ENCODE data around the gene PSMD3.

PSMD3 gene

DNA sequence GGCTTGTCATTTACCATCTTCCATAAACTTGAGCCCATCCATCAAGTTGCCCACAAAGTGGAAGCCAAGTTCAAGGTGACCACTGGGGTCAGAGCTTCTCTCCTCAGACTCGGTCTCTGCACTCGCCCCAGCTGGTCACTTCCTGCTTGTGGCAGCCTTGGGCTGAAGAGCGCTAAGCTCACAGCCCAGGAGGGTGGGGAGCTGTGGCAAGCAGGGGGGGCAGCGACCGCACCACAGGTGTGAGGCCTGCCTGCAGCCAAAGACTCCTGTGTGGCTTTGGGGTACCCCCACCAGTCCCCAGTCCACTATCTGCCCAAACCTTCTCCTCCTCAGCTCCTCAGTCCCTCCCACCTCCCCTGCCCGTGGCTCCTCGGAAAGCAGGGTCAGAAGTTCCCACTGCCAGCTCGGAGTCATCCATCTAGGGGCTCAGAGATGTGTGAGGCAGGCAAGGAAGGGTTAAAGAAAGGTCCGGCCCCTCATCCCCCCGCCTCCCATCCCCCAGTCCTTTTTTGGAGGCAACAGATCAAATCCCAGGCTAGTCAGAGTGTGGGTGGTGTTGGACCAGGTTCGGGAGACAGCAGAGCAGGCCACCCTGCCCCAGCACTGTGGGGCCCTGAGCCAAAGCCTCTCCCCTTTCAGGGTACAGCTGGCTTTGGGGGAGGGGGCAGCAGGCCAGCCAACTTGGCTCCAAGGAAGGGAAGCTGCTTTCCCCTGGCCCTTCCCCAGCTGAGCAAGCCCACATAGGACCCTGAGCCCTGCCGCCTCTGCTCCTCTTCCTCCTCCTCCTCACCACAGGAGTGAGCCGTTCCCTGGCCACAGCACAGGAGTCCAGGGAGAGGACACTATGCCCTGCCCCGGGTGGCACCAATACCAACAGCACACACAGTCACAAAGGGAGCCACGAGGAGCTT is 37.9 kb downstream of the PSMD3 start:
- H3K4me3 ChIP-seq, result no peak overlapping the region
- peak overlapping the region in 4 of 21 experiments; percentile 4 to 26 (median 16) for H3K27ac ChIP-seq

DNA sequence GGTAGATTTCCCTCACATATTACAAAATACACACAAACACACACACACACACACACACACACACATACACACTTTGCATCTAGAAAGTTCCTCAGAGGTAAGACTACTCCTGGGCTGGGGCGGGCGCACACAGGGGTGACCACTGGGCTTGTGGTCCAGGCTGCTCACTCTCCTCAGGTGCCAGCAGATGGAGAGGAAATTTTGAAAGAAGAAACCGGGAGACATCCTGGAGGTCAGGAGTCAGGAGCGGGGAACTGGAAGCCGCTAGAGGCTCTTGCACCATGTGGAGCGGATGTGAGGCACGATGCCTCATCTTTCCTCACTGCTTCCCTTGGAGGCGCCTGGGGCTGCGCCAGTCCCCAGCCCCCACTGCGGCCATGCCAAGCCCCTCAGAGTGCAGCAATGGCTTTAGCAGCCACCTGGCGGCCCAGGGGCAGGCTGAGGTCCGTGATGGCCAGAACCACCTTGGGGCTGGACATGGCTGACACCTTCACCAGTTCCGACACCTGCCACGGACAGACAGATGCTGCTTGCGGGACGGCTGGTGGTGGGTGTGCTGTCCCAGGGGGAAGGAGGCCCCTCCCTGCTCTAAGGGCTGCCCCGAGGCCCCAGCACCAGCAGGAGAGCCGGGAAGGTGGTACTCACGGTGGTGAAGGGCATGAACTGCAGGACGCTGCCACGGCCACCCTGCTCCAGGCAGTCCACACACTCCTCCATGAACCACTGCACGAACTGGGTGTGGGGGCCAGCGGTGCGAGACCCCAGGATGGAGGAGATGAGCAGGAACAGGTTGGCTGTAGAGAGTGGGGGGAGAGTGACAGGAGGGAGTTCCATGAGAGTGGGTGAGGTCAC is 38.8 kb downstream of the PSMD3 start:
- Histone ChIP-seq H3K27ac (peak overlapping the region in 2 of 21 experiments; percentile 21 to 26), H3K4me3 (no peak overlapping the region)

DNA sequence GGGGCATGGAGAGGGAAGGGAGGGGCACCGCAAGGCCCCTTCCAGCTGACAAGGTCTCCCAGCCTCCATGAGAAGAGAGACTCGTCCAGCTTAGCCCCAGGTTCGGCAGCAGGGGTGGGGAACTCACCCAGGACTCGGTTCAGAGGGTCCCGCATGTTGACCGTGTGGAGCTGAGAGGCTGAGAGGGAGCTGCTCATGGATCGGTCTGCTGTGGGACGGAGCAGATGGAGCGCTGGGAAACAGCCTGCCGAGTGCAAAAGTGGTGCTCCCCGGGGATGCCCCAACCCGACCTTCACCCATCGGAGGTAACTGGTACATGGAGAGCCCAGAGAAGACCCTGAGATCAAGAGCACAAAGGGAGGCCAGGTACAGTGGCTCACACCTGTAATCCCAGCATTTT is 39.5 kb downstream of the PSMD3 start:
- H3K4me3 ChIP-seq, result no peak overlapping the region
- no peak overlapping the region for H3K27ac ChIP-seq

DNA sequence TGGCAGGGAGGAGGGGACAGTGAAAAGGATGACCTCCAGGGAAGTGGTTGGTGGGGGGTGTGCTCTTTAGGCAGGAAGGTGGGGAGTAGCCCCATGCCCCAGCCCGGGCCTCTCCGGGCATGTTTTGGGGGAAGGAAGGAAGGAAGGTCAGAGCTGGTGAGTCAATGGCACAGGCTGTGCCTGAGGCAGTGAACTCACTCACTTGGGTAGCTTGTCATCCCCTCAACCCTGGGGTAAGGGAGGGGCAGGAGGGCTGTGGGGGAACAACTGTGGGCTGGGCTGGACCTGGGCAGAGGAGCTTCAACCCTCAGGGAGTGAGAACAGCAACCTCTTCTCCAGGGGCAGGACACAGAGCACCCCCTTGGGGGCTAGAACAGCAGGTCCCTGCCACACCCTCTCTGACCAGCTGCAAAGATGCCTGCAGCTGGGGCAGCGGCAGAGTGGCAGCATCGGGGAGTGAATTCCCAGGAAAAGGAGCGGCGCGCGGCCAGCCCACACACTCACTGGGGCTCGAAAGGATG is 40.9 kb downstream of the PSMD3 start:
- Histone ChIP-seq H3K27ac (peak overlapping the region in 7 of 21 experiments; percentile 1 to 63 (median 44)), H3K4me3 (no peak overlapping the region)

DNA sequence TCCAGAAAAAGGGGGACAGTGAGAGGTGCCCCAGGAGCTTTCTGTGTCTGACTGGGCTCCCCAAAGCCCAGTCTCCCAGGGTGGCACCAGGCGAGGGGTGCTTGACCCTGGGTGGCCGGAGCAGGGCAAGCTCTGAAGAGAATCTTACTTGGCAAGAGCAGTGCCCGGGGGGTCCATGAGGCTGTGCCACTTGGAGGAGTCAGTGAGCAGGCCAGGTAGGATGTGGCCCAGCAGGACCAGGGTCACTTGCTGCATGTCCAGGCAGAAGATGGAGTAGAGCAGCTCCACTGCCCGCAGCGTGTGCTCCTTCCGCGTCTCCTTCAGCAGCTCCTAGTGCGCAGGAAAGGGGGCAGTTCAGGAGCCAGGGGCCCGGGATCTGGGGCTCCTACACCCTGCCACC is 41.9 kb downstream of the PSMD3 start:
- H3K4me3 ChIP-seq, result no peak overlapping the region
- no peak overlapping the region for H3K27ac ChIP-seq

DNA sequence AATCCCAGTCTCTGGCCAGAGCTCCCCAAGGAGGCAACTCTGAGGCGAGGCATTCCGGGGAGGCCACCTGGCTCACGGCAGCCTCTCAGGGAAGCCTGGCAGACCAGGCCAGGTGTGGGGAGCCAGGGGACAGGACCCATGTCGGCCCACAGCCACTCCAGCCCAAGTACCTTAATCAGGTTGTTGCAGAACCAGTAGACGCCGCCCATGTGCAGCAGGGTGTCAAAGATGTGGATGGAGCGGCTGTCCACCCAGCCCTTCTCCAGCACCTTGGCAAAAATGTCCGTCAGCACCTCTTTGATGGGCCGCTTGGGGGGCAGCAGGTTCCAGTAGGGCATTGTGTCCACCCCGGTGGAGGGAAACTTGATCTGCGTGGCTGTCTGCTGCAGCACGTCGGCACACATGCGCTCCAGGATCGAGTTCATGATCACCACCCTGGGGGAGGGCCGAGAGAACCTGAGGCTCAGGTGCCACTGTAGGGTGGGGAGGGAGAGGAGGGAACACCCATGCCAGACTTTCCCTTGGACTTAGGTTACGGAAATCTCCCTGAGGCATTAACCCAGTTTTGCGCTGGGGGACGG is 42.4 kb downstream of the PSMD3 start:
- H3K4me3 ChIP-seq, result no peak overlapping the region
- H3K27ac ChIP-seq, result no peak overlapping the region

DNA sequence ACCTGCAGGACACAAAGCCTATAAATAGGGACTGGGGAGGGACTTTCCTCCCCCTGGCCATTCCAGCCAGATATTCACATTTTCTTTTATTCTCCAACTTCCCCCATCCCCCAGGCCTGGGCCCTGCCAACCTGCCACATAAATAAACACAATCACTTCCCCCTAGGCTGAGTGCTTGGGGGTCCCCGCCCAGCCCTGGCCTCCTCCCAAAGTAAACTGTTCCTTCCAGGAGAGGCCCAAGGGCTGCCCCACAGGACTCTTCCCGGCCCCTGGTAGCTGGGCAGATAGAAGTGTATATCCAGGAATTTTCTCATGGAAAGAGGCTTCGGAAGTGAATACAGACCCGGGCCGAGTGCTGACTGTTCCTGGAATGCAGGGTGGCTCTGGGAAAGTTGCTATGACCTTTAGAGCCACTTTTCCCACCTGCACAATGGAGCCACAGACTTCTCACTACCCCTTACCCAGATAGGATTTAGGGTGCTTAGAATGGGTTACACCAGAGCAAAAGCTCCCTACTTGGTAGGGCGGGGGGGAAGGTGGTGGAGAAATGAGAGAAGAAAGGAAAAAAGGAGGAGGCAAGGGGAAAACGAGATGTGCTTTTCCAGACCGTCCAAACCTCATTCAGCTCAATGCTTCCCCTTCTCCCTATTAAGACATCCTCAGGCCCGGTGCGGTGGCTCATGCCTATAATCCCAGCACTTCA is 43.1 kb downstream of the PSMD3 start:
- H3K4me3 ChIP-seq, result no peak overlapping the region
- no peak overlapping the region for H3K27ac ChIP-seq

DNA sequence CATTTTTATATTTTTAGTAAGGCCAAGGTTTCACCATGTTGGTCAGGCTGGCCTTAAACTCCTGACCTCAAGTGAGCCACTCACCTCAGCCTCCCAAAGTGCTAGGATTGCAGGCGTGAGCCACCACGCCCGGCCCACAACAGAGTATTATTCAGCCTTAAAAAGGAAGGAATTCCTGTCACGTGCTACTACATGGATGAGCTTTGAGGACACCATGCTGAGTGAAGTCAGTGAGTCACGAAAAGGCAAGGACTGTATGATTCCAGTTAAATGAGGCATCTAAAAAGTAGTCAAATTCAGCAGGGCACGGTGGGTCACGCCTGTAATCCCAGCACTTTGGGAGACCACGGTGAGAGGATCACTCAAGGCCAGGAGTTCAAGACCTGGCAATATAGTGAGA is 44.3 kb downstream of the PSMD3 start:
- H3K27ac ChIP-seq, result peak overlapping the region in 1 of 21 experiments; percentile 31
- H3K4me3 ChIP-seq, result no peak overlapping the region

DNA sequence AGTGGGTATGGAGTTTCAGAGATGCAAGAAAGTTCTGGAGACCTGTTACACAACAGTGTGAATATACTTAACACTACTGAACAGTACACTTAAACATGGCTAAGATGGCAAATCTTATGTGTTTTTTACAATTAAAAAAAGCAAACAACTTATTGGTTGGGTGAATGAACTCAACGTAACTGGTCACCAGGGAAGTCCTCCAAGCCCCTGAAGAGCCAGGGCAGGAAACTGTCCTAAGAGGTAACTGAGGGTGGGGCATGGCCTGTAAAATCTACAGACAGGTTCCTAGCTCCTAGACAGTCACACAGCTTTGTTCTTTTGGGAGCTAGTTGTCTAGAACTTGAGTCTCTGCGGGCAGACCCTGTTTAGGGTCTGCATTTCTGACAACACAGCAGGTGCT is 45.0 kb downstream of the PSMD3 start:
- Histone ChIP-seq H3K4me3 (no peak overlapping the region), H3K27ac (peak overlapping the region in 4 of 21 experiments; percentile 17 to 44 (median 32))

DNA sequence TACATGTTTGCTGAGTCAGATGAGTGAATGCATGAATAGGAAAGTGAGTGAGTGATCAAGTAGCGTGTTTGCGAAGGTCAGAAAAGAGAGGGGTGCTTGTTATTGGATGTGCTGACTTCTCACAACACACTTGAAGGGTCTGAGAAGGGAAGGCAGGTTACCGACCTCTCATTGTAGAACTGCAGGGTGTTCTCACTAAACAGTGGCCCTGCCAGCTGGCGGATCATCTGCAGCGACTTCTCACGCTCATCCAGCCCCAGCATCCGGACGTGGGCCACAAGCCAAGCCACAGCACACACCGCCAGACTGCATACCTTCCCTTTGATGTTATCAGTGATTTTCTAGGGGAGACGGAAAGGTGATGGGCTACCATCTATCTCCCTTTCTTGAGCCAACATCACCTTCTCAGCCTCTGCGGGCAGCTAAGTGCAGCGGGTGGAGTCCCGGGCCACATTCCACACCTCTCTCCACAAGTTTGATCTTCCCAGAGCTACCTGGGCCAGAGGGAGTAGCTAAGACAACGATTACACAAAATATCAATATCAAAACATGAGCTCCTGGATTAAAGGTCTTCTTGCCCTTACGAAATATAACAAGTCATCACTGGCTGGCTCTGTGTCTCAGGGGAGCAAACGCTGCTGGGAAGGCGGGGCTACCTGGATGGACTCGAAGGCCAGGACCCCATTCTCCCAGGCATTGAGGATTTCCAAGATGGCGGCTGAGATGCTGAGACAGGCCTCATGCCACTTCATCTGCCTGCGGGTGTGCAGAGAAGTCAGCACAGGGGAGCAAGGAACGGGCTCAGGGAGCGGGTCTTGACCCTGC is 45.6 kb downstream of the PSMD3 start:
- H3K4me3 ChIP-seq, result no peak overlapping the region
- peak overlapping the region in 8 of 21 experiments; percentile 1 to 57 (median 32) for H3K27ac ChIP-seq

DNA sequence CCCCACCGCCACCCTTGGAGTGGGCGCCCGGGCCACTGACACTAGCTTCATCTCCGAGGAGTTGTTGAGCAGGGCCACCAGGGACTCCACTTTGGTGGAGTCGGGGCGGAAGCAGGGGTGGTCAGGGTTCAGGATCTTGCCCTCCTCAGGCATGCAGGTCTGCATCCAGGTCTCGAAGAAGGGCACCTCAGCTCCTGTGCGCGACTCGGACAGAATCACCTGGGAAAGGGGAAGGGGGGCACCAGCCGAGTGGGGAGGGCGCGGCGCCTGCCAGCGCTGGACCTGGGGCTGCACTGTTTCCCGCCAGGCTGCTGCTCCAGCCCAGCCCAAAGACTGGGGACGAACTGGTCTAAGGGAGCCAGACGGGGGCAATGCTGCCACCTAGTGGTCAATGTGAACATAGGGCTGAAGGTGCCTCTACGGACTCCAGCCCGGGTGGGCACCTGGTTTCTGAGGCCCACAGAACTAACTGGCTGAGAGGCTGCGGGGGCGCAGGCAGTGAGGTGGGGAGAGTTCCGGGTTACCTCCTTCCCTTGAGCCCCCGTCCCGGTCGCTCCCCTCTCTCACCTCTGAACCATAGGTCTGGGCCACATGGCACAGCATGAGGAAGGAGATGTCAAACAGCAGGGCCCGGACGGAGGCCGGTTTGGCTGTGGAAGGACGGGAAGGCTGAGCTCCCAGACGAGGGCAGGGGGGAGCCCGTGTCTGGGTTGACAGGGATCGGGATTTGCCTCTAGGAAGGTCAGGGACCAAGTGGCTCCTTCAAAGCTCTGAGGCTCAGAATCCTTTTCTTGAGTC is 46.4 kb downstream of the PSMD3 start:
- peak overlapping the region in 8 of 21 experiments; percentile 1 to 57 (median 20) for H3K27ac ChIP-seq
- no peak overlapping the region for H3K4me3 ChIP-seq

DNA sequence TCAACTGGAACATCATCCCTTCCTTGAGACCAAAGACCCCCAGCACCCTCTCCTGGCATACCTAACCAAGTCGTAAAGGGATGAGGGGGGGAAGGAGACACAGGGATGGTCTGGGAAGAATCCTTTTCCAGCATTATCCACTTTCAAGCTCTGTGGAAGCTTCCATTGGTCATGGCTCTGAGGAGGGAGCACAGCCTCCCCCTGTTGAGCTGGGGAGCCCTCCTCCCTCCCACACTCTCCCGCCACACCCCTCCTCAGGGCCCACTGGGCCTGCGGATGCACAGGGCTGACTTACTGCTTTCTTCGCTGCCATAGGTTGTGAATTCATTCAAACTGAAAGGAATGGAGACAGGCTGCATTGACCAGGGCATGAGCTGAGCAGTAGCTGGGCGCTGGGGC is 47.0 kb downstream of the PSMD3 start:
- Histone ChIP-seq H3K27ac (peak overlapping the region in 1 of 21 experiments; percentile 1), H3K4me3 (no peak overlapping the region)

DNA sequence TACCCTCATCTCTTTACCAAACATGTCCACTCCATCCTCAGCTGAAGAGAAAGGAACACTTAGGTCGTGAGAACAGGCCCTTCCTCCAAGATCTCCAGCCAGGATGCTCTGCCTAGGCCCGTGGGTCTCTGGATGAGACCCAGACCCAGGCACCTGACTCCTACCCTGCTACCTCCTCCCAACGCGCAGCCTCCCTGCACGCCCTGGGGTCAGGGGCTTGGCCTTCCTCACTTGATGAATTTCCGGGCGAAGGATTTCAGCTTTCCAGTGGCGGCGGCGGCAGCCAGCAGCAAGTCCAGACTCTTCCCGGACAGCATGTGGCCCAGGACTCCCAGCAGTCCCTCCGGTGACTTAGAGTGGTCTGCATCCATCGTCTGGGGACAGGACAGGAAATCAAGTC is 48.0 kb downstream of the PSMD3 start:
- no peak overlapping the region for H3K4me3 ChIP-seq
- no peak overlapping the region for H3K27ac ChIP-seq

DNA sequence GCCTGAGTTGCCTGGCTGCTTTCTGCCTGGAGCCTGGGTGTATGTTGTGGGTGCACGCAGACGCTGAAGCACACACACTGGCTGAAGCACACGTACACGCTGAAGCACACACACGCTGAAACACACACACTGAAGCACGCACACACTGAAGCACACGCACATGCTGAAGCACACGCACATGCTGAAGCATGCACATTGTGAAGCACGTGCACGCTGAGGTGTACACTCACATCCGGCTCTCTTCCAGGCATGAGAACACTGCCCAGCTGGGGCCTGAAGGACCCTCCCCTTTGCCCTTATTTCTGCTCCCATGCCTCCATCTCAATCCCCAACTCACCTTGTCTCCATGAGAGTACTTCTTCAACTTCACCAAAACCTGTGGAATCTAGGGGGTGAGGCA is 51.1 kb downstream of the PSMD3 start:
- H3K27ac ChIP-seq, result no peak overlapping the region

DNA sequence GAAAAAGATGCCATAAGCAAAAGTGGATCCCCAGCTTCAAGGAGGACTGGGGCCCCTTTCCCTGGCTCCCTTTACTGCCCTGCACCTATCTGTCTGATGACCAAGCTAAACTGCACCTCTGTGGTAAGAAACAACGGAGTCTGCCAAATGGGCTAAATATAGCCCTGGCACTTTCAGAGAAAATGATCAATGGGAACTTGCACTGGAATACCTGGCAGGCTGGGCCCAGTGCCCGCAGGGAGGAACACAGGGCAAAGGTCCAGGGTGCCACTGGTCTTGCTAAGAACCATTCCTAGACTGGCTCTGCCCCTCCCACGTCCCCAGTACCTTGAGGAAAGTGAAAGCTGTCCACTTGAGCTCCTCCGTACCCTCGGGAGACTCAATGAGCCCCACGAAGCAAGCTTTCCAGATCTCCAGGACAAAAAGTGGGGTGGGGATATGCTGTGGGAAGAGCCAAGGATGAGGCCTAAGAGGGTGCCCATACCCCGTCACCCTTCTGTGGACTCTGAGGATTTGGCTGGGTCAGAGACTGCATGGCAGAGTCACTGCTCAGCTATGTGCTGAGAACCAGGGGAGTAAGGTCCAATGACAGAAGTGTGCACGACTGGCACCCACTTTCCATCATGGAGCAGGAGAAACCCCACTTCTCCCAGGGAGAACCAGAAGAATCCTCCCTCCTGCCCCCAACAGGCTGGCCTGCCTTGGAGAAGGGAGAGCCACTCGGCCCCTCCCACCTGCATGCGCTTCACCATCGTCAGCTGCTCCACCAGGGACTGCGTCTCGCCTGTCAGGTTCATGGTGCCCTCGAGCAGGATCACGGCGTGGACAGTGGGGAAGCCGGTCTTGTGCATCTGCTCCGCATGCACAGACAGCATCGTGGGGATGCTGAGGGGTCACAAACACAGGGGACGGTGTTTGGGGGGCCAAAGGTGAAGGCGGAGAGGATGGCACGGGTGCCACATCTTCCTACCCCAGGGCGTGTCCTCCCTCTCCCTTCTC is 52.0 kb downstream of the PSMD3 start:
- Histone ChIP-seq H3K4me3 (no peak overlapping the region), H3K27ac (no peak overlapping the region)

More for the DNA sequence above, 51.1 kb downstream of the PSMD3 start:
- H3K4me3 ChIP-seq, result no peak overlapping the region

DNA sequence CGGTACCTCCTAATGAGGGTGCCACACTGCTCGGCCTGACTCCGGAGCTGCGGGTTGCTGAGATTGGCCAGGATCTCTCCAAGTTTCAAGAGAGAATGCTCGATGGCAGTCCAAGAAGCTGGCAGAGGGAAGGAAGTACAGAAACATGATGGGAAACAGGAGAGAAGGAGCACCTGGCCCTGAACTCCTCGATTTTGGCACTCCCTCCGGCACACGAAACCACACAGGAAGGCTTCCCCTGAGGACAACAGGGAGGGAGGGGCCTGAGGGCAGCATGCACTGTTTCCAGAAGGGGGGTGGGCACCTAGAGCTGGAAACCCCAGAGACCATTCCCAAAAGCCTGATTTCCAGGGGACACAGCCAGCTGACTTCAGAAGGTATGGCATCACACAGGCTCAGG is 52.7 kb downstream of the PSMD3 start:
- H3K27ac ChIP-seq, result no peak overlapping the region
- no peak overlapping the region for H3K4me3 ChIP-seq

Data from skin epidermis (tissue), 12 donors.